WERI-Rb-1 (cell line): Measurements from ENCODE around the gene VPS37C.
"Not testable (repeated sequence)": the region's sequence is repeated elsewhere in the genome, so short reads cannot be mapped to it uniquely, and the experiment has no call there.

Experiments
- DNase-seq: peaks from one replicate; pipeline ENCODE4 v3.0.0-alpha.2; 2020
- H3K27ac ChIP-seq: fragments of 250-450 bp; sonication (Bioruptor Pico); 2 replicates; pipeline ENCODE4 v1.5.1; 2020; ENCODE audit warnings: mild to moderate bottlenecking, moderate library complexity
- H3K27me3 ChIP-seq: fragments of 250-450 bp; sonication (Bioruptor Pico); 2 replicates; pipeline ENCODE4 v1.5.1; 2021; ENCODE audit warnings: mild to moderate bottlenecking, low read depth, moderate library complexity; ENCODE audit not compliant: insufficient read depth, severe bottlenecking
- H3K36me3 ChIP-seq: fragments of 250-450 bp; sonication (Bioruptor Pico); 2 replicates; pipeline ENCODE4 v1.5.1; 2020; ENCODE audit warnings: mild to moderate bottlenecking, moderate library complexity
- H3K4me3 ChIP-seq: 2 replicates; pipeline ENCODE4 v1.5.1; 2011; ENCODE audit warnings: low read depth, mild to moderate bottlenecking, control low read depth, low read length
- H3K9me3 ChIP-seq: fragments of 250-450 bp; sonication (Bioruptor Pico); 2 replicates; pipeline ENCODE4 v1.5.1; 2021; ENCODE audit warnings: mild to moderate bottlenecking, moderate library complexity; ENCODE audit not compliant: severe bottlenecking
- TF ChIP-seq, protein P1 (sequence below): IDR thresholded peaks from 2 replicates; pipeline ENCODE4 v1.5.1; 2011; ENCODE audit warnings: low read depth, mild to moderate bottlenecking, control low read depth, inconsistent platforms, low read length

The VPS37C gene

DNA sequence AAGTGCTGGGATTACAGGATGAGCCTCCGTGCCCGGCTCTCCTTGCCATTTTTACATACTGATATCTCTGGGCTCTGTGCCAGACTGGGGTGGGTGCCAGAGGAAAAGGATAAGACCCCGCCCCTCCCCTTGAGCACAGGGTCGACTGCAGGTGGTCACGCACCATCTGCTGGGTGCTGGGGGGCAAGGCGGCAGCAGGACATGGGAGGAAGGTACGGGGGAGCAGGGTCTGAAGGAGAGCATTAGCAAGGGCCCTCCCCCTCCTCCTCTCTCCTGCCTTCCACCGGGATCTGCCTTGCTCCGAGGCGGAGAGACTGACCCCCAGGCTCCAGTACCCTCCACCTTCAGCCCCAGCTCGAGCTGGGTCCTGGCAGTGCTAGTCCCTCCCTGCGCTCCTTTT, 32.4 kb upstream of the VPS37C start:
- Histone ChIP-seq H3K9me3 (no peaks in the 10 kb centered on the region), H3K27ac (no peak overlapping the region), H3K27me3 (no peaks in the 10 kb centered on the region), H3K36me3 (no peaks in the 10 kb centered on the region), H3K4me3 (no peak overlapping the region)
- TF ChIP-seq, protein P1, sequence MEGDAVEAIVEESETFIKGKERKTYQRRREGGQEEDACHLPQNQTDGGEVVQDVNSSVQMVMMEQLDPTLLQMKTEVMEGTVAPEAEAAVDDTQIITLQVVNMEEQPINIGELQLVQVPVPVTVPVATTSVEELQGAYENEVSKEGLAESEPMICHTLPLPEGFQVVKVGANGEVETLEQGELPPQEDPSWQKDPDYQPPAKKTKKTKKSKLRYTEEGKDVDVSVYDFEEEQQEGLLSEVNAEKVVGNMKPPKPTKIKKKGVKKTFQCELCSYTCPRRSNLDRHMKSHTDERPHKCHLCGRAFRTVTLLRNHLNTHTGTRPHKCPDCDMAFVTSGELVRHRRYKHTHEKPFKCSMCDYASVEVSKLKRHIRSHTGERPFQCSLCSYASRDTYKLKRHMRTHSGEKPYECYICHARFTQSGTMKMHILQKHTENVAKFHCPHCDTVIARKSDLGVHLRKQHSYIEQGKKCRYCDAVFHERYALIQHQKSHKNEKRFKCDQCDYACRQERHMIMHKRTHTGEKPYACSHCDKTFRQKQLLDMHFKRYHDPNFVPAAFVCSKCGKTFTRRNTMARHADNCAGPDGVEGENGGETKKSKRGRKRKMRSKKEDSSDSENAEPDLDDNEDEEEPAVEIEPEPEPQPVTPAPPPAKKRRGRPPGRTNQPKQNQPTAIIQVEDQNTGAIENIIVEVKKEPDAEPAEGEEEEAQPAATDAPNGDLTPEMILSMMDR: no peak
- DNase-seq: peak; percentile 32

DNA sequence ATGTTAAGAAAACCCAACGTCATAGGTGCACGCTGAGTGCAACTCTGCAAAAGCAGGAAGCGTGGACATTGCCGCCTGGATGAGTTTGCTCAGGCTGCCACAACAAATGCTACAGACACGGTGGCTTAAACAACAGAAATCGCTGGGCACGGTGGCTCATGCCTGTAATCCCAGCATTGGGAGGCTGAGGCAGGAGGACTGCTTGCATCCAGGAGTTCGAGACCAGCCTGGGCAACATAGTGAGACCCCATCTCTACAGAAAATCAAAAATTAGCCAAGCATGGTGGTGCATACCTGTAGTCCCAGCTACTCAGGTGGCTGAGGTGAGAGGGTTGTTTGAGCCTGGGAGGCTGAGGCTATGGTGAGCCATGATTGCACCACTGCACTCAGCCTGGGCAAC, 28.7 kb upstream of the VPS37C start:
- no peak for DNase-seq
- H3K9me3 ChIP-seq: no peaks in the 10 kb centered on the region
- no peak overlapping the region for H3K27ac ChIP-seq
- no peak overlapping the region for H3K4me3 ChIP-seq
- TF ChIP-seq, protein P1: no peak
- no peaks in the 10 kb centered on the region for H3K36me3 ChIP-seq
- no peaks in the 10 kb centered on the region for H3K27me3 ChIP-seq

- no peaks in the 10 kb centered on the region for H3K27me3 ChIP-seq
- no peaks in the 10 kb centered on the region for H3K9me3 ChIP-seq
- H3K36me3 ChIP-seq: no peaks in the 10 kb centered on the region
- no peak overlapping the region for H3K27ac ChIP-seq
- no peak overlapping the region for H3K4me3 ChIP-seq
- TF ChIP-seq, protein P1: peak; percentile 88
- DNase-seq: peak; percentile 82
These were observed 26.4 kb upstream of the VPS37C start for GRCh38 chr11:61187505-61188130.

- DNase-seq: no peak
- H3K4me3 ChIP-seq: no peak overlapping the region
- no peaks in the 10 kb centered on the region for H3K9me3 ChIP-seq
- H3K27ac ChIP-seq: no peak overlapping the region
- no peaks in the 10 kb centered on the region for H3K27me3 ChIP-seq
- TF ChIP-seq, protein P1: no peak
- no peaks in the 10 kb centered on the region for H3K36me3 ChIP-seq
These were observed 25.3 kb upstream of the VPS37C start for GRCh38 chr11:61186504-61186903.

DNA sequence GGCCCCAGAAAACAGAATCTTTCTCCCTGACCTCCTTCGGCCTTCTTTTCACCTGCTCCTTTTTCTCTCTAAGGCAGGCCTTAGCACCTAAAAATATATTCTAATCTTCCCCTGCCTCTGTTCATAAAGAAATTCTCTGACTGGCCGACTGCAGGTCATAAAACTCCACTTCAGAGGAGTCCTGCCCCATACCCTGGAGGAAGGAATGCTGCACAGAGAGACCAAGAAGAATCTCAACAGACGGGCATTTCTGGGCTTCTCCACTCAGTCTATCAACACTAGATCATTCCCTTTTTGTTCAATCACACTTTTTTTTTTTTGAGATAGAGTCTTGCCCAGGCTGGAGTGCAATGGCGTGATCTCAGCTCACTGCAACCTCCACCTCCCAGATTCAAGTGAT, 22.4 kb upstream of the VPS37C start:
- Histone ChIP-seq H3K9me3 (no peaks in the 10 kb centered on the region), H3K4me3 (no peak overlapping the region), H3K27ac (no peak overlapping the region), H3K27me3 (no peaks in the 10 kb centered on the region), H3K36me3 (no peaks in the 10 kb centered on the region)
- no peak for DNase-seq
- TF ChIP-seq, protein P1: no peak

GRCh38 chr11:61181489-61181888, 20.3 kb upstream of the VPS37C start:
- H3K9me3 ChIP-seq: no peaks in the 10 kb centered on the region
- no peaks in the 10 kb centered on the region for H3K27me3 ChIP-seq
- no peak for DNase-seq
- no peak overlapping the region for H3K4me3 ChIP-seq
- no peaks in the 10 kb centered on the region for H3K36me3 ChIP-seq
- TF ChIP-seq, protein P1: no peak
- no peak overlapping the region for H3K27ac ChIP-seq

- H3K4me3 ChIP-seq, H3K36me3 ChIP-seq, H3K27ac ChIP-seq, H3K27me3 ChIP-seq, DNase-seq, H3K9me3 ChIP-seq: not testable (repeated sequence)
These were observed 19.0 kb upstream of the VPS37C start for GRCh38 chr11:61180205-61180604.
